Sigmoid colon (tissue), 3 donors: ENCODE measurements around the gene CHRND.

Experiments used
- POLR2A ChIP-seq, 2 donors: fragments of 450-650 bp; IDR thresholded peaks; one replicate each; pipeline ENCODE4 v1.6.1; 2016; ENCODE audit warnings: antibody characterized with exemption in 2 of 2, mild to moderate bottlenecking in 2 of 2, moderate library complexity in 2 of 2
- TF ChIP-seq, protein P1 (sequence below), 4 experiments: fragments of 450-650 bp in 3 of 4; fragments of 200-600 bp in 1 of 4; IDR thresholded peaks; one replicate each; pipeline ENCODE4 v1.5.1; 2016 to 2019; ENCODE audit warnings: antibody characterized with exemption in 4 of 4, mild to moderate bottlenecking in 3 of 4, moderate library complexity in 2 of 4

DNA sequence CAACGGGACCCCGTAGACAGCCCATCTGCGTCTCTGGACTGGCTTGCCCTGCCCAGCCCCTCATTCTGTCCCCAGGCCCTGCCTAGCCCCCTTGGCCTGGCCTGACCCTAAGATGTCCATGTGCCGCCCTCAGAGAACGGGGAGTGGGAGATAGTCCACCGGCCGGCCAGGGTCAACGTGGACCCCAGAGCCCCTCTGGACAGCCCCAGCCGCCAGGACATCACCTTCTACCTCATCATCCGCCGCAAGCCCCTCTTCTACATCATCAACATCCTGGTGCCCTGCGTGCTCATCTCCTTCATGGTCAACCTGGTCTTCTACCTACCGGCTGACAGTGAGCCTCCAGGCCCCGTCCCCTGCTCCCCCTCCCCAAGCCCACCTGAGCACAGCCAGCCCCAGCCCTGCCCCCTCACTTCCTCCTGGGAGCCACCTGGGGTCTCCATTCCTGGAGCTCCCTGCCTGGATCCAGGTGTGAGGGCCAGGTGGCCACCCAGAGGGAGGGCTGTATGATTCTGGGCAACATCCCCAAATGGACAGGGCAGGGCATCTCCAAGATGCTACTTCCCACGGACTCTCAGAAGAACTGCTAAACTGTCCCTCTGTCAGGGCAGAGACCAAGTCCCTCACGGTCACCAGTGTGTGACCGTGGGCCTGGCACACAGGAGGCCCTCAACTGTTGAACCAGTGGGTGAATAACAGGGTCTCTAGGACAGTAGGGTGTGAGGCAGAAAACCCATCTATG, 4.0 kb downstream of the CHRND start:
- no peak for TF ChIP-seq POLR2A (IDR thresholded peaks at IDR 0.05)
- TF ChIP-seq, protein P1, sequence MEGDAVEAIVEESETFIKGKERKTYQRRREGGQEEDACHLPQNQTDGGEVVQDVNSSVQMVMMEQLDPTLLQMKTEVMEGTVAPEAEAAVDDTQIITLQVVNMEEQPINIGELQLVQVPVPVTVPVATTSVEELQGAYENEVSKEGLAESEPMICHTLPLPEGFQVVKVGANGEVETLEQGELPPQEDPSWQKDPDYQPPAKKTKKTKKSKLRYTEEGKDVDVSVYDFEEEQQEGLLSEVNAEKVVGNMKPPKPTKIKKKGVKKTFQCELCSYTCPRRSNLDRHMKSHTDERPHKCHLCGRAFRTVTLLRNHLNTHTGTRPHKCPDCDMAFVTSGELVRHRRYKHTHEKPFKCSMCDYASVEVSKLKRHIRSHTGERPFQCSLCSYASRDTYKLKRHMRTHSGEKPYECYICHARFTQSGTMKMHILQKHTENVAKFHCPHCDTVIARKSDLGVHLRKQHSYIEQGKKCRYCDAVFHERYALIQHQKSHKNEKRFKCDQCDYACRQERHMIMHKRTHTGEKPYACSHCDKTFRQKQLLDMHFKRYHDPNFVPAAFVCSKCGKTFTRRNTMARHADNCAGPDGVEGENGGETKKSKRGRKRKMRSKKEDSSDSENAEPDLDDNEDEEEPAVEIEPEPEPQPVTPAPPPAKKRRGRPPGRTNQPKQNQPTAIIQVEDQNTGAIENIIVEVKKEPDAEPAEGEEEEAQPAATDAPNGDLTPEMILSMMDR (IDR thresholded peaks at IDR 0.05), result no peak
